ENCODE data around the gene TSPAN18.

Gene TSPAN18

DNA sequence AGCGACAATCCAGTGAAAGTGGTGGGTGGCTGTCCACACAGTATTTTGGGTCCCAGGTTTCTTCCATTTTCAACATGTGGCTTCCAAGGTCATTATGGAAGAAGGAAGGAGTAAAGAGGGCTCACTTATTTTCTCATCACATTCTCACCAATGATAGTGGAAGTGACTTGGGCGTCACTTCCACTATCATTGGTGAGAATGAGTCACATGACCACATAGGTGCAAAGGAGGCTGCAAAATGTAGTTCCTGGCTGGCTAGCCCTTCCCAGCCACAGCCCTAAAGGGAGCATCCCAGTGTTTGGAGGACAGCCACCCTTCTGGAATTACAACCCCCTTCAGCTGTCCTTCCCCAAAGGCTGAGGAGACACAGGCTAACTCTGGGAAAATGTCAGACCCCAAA lies 95.6 kb downstream of the TSPAN18 start:
- H3K36me3 Mint-ChIP-seq: peaks cover 1% of the 10 kb centered on the region
- H3K27me3 Mint-ChIP-seq: no peaks in the 10 kb centered on the region
- H3K9me3 Mint-ChIP-seq: no peaks in the 10 kb centered on the region
- H3K4me3 Mint-ChIP-seq: no peak overlapping the region
- no peak for DNase-seq
- peaks cover 2% of the 10 kb centered on the region for H3K4me1 Mint-ChIP-seq
- CTCF ChIA-PET: no interaction called here
- H3K27ac Mint-ChIP-seq: no peak overlapping the region

DNA sequence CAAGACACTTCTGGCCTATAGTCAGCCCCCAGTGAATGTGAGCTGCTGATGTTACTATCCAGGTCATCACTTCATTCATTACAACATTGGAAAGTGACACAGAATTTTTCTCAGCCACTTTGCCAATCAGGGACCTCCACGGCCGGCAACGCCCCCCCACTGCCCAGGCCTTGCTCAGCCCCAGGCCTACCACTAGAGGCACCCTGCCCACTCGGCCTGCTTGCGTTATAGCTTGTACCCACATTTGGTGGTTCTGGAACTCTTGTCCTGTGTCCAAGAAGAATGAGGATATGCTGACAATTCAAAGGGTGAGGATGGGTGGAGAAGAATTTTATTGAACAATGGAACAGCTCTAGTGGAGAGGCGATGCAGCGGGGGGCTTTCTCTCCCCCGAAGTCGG lies 96.2 kb downstream of the TSPAN18 start:
- H3K4me3 Mint-ChIP-seq: no peak overlapping the region
- no peaks in the 10 kb centered on the region for H3K9me3 Mint-ChIP-seq
- H3K27me3 Mint-ChIP-seq: no peaks in the 10 kb centered on the region
- peaks cover 1% of the 10 kb centered on the region for H3K36me3 Mint-ChIP-seq
- no peak for DNase-seq
- no peak overlapping the region for H3K27ac Mint-ChIP-seq
- H3K4me1 Mint-ChIP-seq: no peaks in the 10 kb centered on the region
- CTCF ChIA-PET: no interaction called here

DNA sequence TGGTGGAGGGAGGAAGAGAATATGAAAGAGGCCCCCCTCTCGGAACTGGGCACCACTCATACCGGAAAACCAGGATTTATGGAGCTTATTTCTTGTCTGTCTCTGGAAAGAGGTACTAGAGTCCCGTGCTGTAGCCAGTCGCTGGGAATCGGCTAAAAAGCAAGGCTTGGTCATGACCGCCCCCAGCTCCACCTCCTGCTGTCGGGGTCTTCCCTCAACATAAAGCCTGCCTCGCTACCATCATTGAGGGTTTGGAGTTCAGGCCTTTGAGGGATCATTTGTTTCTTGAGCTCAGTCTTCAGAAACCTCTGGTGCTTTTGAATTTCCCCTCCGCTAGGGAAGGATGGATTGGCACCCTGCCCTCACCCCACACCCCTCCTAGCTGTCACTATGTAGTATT lies 97.1 kb downstream of the TSPAN18 start:
- CTCF ChIA-PET: no interaction called here
- no peaks in the 10 kb centered on the region for H3K4me1 Mint-ChIP-seq
- no peak for DNase-seq
- H3K36me3 Mint-ChIP-seq: peaks cover 1% of the 10 kb centered on the region
- H3K9me3 Mint-ChIP-seq: no peaks in the 10 kb centered on the region
- no peak overlapping the region for H3K4me3 Mint-ChIP-seq
- no peak overlapping the region for H3K27ac Mint-ChIP-seq
- H3K27me3 Mint-ChIP-seq: no peaks in the 10 kb centered on the region

DNA sequence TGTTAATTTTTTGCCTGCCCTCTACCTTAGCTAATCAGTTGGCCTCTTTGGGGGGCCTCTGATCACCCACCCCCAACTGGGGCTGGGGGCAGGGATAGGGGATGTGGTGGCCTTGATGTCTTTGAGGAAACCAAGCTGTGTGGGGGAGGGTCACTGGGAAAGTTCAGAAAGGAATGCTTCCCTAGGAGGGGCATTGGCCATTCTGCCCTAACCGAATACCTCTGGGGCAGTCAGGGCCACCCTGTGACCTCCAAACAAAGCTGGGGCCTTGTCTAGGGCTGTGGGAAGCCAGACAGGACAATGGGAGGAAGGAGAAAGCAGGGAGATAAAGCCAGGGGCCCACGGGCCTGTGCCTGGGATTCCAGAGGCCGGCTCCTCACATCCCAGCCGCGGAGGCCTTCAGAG lies 97.5 kb downstream of the TSPAN18 start:
- Mint-ChIP-seq H3K27me3 (no peaks in the 10 kb centered on the region), H3K4me3 (no peak overlapping the region), H3K9me3 (no peaks in the 10 kb centered on the region), H3K36me3 (peaks cover 1% of the 10 kb centered on the region), H3K4me1 (no peaks in the 10 kb centered on the region), H3K27ac (no peak overlapping the region)
- CTCF ChIA-PET: interaction anchor here (1.4 kb wide), 1 partner anchor 87 kb away, joined by 3 read pairs; no protein-coding TSS in a partner anchor
- no peak for DNase-seq

DNA sequence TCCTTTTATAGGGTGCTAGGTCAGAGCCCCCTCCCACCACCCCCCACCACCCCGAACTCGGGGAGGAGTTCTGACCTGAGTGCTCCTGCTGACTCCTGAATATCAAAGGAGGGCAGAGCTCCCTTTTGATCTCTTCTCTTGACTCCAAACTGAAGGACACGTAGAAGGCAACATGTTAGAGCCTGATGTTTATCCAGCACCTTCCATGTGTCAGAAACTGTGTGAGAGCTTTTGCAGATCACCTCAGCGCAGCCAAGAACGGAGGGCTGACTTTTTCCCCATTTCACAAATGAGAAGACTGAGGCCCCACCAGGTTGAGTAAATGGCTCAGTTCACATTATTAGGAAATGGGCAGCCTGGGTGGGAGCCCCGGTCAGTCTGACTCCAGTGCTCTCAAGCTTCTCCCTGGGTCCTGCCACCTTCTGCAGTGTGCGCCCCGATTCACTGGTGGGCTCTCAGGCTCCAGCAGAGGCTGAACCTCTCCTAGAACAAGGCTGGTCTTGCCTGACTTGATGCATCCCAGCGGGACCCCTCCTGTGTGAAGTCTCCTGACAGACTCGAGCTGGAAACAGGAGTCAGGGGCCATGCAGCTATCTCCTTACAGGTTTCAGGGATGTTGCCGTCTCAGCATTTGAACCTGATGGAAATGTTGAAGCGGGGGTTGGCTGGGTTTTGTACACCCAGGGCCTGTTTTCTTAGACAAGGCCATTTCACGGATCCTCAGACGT lies 98.5 kb downstream of the TSPAN18 start:
- no peaks in the 10 kb centered on the region for H3K27me3 Mint-ChIP-seq
- H3K4me3 Mint-ChIP-seq: no peak overlapping the region
- H3K4me1 Mint-ChIP-seq: no peaks in the 10 kb centered on the region
- CTCF ChIA-PET: interaction anchor here (1.4 kb wide), 1 partner anchor 86 kb away, joined by 3 read pairs; no protein-coding TSS in a partner anchor
- H3K9me3 Mint-ChIP-seq: no peaks in the 10 kb centered on the region
- H3K36me3 Mint-ChIP-seq: peaks cover 1% of the 10 kb centered on the region
- DNase-seq: no peak
- H3K27ac Mint-ChIP-seq: no peak overlapping the region

DNA sequence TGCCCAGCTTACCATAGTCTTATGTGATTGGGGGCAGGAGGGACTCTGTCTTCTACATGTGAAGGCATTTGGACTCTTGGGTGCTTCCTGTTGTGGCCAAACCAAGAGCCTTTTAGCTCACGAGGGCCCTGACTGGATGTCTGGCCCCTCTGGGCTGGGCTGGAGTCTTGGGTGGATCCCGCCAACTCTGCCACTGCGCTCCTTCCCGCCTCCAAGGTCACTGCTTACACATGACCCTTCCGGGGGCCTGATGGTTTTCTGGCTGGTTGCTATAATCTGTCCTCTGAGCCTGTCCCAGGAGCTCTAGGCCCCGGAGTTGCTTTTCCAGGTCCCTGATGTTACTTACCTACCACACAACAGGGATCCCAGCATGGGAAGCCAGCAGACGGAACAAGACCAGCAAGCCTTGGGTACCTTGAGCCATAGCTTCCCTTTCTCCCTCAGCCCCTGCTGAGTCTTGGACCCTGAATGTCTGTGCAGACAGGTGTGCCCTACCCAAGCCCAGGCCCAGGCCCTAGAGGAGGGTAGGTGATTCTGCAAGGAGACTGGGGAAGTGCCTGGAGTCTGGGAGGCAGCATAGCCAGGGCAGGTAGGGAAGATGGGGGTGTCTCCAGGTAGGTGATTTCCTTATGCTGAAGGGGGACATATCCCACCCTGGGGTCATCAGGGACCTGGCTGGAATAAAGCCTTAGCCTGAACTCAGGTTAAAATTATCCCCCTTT lies 100.3 kb downstream of the TSPAN18 start:
- Mint-ChIP-seq H3K9me3 (no peaks in the 10 kb centered on the region), H3K27me3 (no peaks in the 10 kb centered on the region), H3K4me1 (no peaks in the 10 kb centered on the region), H3K36me3 (no peaks in the 10 kb centered on the region), H3K4me3 (no peak overlapping the region), H3K27ac (no peak overlapping the region)
- CTCF ChIA-PET: no interaction called here
- DNase-seq: no peak

DNA sequence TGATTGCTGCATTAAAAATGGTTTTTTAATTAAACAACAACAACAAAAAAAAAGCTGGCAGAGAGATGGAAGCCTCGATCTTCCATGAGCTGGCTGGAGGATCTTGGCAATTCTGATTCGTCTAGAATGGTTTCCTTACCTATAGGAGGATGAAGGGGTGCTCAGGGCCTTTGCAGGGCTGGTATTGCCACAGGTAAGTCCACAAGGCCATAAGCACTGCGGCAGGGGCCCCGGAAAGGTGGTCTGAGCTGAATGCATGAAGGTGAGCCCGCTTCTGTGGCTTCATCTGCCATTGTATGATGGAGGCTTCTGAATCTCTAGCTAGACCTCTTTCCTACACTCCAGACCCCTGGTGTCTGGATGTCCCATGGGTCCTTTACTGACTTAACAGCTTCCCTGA lies 101.5 kb downstream of the TSPAN18 start:
- DNase-seq: no peak

DNA sequence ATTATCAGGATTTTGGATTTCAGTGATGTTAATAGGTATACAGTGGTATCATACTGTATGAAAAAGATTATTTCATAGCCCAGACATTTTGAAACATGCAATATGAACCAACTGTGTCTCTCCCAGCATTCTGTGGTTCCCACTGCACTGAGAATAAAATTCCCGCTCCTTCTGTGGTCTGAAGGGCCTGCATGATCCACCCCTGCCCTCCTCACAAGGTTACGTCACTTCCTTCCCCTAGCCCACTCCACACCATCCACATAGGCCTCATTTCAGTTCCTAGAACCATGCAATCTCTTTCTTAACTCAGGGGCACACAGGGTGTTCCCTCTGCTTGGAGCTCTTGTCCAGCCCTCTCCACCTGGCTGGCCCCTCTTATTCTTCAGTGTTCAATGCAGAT lies 103.1 kb downstream of the TSPAN18 start:
- CTCF ChIA-PET: no interaction called here
- Mint-ChIP-seq H3K4me1 (no peaks in the 10 kb centered on the region), H3K4me3 (no peak overlapping the region), H3K27ac (no peak overlapping the region), H3K36me3 (no peaks in the 10 kb centered on the region), H3K9me3 (no peaks in the 10 kb centered on the region), H3K27me3 (no peaks in the 10 kb centered on the region)
- DNase-seq: no peak

More for the DNA sequence above, 101.5 kb downstream of the TSPAN18 start:
- H3K4me1 Mint-ChIP-seq: no peaks in the 10 kb centered on the region
- no peak overlapping the region for H3K4me3 Mint-ChIP-seq
- H3K36me3 Mint-ChIP-seq: no peaks in the 10 kb centered on the region
- H3K9me3 Mint-ChIP-seq: no peaks in the 10 kb centered on the region
- H3K27me3 Mint-ChIP-seq: no peaks in the 10 kb centered on the region
- no peak overlapping the region for H3K27ac Mint-ChIP-seq
- CTCF ChIA-PET: interaction anchor here (0.7 to 1.1 kb wide), 3 partner anchors 26 to 54 kb away, joined by 3 read pairs; no protein-coding TSS in a partner anchor

DNA sequence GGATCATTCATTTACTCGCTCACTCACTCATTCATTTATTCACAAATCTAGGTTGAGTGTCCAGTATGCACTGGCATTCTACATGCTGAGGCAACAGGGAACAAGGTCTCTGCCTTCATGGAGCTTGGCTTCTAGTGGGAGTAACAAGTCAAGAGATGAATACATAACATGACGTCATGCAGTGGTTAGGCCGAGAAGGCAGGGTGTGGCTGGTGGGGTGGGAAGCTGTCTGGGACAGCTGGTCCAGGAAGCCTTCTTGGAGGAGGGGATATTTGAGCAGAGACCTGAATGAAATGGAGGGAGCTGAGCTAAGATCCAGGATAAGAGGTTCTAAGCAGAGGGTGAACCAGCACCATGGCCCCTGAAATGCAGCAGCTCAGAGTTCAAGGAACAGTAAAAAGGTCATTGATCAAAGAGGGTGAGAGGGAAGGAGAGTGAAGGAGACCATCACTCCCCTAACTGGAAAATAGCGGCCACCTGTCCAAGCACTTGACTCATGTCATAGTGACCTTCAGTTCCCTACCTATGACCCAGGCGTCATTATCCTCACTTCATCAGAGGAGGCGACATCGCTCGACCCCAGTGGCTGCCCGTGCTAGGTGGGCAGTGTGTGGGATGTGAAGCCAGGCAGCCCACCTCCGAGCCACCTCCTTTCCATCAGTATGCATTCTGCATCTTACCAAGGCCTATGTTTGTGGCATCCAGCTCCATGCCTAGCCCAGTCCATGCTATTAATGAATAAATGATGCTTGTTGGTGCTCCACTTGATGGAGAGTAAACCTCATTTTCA lies 105.0 kb downstream of the TSPAN18 start:
- no peaks in the 10 kb centered on the region for H3K4me1 Mint-ChIP-seq
- H3K27ac Mint-ChIP-seq: no peak overlapping the region
- CTCF ChIA-PET: interaction anchor here (1.2 kb wide), 1 partner anchor 63 kb away, joined by 3 read pairs; no protein-coding TSS in a partner anchor
- no peaks in the 10 kb centered on the region for H3K9me3 Mint-ChIP-seq
- H3K36me3 Mint-ChIP-seq: no peaks in the 10 kb centered on the region
- no peak overlapping the region for H3K4me3 Mint-ChIP-seq
- H3K27me3 Mint-ChIP-seq: no peaks in the 10 kb centered on the region
- no peak for DNase-seq

DNA sequence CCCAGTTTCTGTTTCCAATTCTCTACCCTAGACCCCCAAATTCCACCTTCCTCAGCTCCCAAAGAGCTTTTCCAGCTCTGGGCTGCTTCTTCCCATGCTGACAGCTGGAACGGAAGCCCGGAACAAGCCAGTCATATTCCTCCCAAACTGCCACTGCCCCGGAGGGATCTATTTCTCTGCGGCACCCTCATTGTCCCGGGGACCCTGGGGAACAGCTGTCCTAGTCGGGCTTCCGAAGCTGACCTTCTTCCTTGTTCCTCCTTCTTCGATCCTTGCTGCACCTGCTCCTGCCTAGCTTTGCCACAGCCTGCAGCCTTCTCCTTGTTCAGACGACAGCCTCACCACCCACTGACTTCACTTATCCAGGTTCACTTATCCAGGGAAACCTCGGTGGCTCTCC lies 105.7 kb downstream of the TSPAN18 start:
- Mint-ChIP-seq H3K9me3 (no peaks in the 10 kb centered on the region), H3K36me3 (no peaks in the 10 kb centered on the region), H3K27me3 (no peaks in the 10 kb centered on the region), H3K27ac (no peak overlapping the region), H3K4me3 (no peak overlapping the region), H3K4me1 (no peaks in the 10 kb centered on the region)
- CTCF ChIA-PET: no interaction called here
- no peak for DNase-seq

DNA sequence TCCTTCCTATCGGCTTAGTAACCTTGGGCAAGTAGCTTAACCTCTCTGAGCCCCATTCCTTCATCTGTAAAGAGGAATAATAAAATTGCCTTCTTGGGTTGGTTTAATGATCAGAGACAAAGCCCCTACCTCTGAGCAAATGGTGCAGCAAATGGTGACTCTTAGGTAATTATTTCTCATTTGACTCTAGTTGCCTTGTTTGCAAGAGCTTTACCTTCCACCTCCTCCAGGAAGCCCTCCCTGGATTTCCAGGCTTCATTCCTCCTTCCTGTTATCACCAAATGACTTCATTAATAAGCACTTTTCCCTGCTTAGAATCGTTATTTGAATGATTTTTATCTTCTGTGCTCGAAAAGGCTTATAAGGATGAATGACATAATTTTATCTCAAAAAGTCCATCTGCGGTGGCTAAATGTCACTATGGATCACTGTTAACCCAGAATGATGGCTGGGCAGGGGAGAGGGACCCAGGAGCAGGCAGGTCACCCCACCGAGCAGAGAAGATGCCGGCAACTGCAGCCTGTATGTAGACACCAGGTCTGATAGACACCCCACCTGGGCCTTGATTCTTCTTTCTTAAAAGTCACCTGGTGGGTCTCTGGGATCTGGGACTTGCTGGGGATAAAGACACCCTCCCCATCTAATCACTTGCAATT lies 106.6 kb downstream of the TSPAN18 start:
- Mint-ChIP-seq H3K4me3 (no peak overlapping the region), H3K36me3 (no peaks in the 10 kb centered on the region), H3K27ac (no peak overlapping the region), H3K4me1 (no peaks in the 10 kb centered on the region), H3K9me3 (no peaks in the 10 kb centered on the region), H3K27me3 (no peaks in the 10 kb centered on the region)
- CTCF ChIA-PET: no interaction called here
- no peak for DNase-seq

DNA sequence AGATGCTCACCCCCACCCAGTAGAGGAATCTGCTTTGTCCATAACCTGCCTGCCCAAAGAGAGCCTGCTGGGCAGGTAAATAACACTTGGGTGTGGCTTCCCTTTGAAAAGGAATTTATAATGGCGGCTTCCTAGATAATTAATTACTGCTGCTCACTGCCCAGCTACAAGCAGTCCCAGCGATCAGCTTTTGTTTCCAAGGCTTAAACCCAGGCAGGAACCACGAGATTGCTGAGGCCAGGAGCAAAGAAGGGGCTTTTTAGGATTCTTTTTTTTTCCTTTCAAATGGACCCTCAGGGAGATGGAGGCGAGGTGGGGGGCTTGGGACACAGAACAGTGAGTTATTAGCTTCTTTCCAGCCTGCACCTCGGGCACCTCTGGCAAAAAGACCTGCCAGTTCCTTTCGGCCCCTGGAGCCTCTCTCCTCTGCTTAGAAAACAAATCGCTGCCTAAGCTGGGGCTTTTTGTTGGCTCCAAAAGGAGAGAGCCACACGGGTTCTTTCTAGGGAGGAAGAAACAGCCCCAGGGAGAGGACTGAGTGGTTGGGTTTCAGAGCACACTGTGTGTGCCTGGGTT lies 107.2 kb downstream of the TSPAN18 start:
- Mint-ChIP-seq H3K9me3 (no peaks in the 10 kb centered on the region), H3K27me3 (no peaks in the 10 kb centered on the region), H3K27ac (no peak overlapping the region), H3K4me1 (no peaks in the 10 kb centered on the region), H3K4me3 (no peak overlapping the region), H3K36me3 (no peaks in the 10 kb centered on the region)
- CTCF ChIA-PET: no interaction called here
- no peak for DNase-seq

DNA sequence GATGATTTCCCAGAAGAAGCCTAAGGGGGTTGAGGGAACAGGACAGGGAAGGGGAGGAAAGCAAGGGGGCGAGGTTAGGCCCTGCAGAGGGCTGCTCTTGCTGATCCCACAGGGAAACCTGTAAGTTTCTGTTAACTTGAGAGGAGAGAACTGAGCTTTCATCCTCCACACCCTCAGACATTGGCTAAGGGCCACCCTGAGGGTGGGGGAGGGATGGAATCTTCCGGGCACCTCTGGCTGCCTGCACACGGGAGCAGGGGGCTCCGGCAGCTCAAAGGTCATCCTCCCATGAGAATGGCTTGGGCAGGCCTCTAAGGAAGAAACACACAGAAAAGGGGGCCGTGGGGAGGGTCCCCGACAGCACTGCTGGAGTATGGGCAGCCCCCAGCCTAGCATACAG lies 108.1 kb downstream of the TSPAN18 start:
- CTCF ChIA-PET: no interaction called here
- peaks cover 2% of the 10 kb centered on the region for H3K9me3 Mint-ChIP-seq
- no peak overlapping the region for H3K4me3 Mint-ChIP-seq
- H3K27ac Mint-ChIP-seq: no peak overlapping the region
- H3K4me1 Mint-ChIP-seq: no peaks in the 10 kb centered on the region
- peaks cover 3% of the 10 kb centered on the region for H3K27me3 Mint-ChIP-seq
- no peaks in the 10 kb centered on the region for H3K36me3 Mint-ChIP-seq
- no peak for DNase-seq

DNA sequence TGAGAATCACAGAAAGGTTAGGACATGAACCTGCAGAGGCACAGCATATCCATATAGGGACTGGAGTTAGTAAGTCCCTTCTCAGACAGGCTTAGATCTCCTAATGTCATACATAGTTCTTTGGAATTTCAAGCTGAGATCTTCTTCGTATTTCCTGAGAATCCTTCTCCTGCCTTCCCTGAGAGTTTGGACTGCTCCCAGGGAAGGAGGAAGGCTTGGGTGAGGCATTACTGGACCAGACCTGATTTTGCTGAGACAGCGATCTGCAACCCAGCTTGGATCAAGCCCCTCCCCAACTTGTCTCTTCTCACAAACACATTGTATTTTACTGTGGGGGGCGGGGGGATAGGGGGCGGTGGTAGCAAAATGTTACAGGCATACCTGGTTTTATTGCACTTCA lies 108.5 kb downstream of the TSPAN18 start:
- CTCF ChIA-PET: no interaction called here
- peaks cover 3% of the 10 kb centered on the region for H3K27me3 Mint-ChIP-seq

More for the DNA sequence above, 108.5 kb downstream of the TSPAN18 start:
- no peaks in the 10 kb centered on the region for H3K4me1 Mint-ChIP-seq
- H3K4me3 Mint-ChIP-seq: no peak overlapping the region
- peaks cover 2% of the 10 kb centered on the region for H3K9me3 Mint-ChIP-seq
- H3K27ac Mint-ChIP-seq: no peak overlapping the region
- H3K36me3 Mint-ChIP-seq: no peaks in the 10 kb centered on the region
- no peak for DNase-seq
